Coronary artery (tissue), 2 donors: ENCODE results near the gene ITGA7.

ENCODE experiments used
- DNase-seq: peaks from one replicate; pipeline ENCODE4 v3.0.0-alpha.2; 2017; ENCODE audit warnings: low spot score
- H3K27ac ChIP-seq, 2 donors: fragments of 200-600 bp; sonication (generic); one replicate each; pipeline ENCODE4 v1.5.1; 2016 to 2019
- H3K4me3 ChIP-seq: fragments of 200-600 bp; sonication (generic); 2 replicates; pipeline ENCODE4 v1.5.1; 2016; ENCODE audit warnings: mild to moderate bottlenecking, moderate library complexity
- CTCF ChIP-seq: fragments of 200-600 bp; sonication (generic); IDR thresholded peaks from one replicate; pipeline ENCODE4 v1.5.1; 2019; ENCODE audit warnings: antibody characterized with exemption

The ITGA7 gene

GRCh38 chr12:55675666-55676065, 32.0 kb downstream of the ITGA7 start:
- Histone ChIP-seq H3K4me3 (no peak overlapping the region), H3K27ac (no peak overlapping the region)
- DNase-seq, result peak; percentile 54
- no peak for TF ChIP-seq CTCF

- DNase-seq, result no peak
- TF ChIP-seq CTCF, result no peak
- Histone ChIP-seq H3K27ac (peak overlapping the region in 1 of 2 donors; percentile 9), H3K4me3 (no peak overlapping the region)
These were observed 34.1 kb downstream of the ITGA7 start for GRCh38 chr12:55673638-55674037.

GRCh38 chr12:55671746-55672145, 36.0 kb downstream of the ITGA7 start:
- Histone ChIP-seq H3K4me3 (no peak overlapping the region), H3K27ac (no peak overlapping the region)
- DNase-seq, result no peak
- TF ChIP-seq CTCF, result no peak

GRCh38 chr12:55670276-55670675, 37.4 kb downstream of the ITGA7 start:
- no peak for TF ChIP-seq CTCF
- peak; percentile 47 for DNase-seq
- Histone ChIP-seq H3K27ac (no peak overlapping the region), H3K4me3 (no peak overlapping the region)

GRCh38 chr12:55666508-55666907, 41.2 kb downstream of the ITGA7 start:
- TF ChIP-seq CTCF, result no peak

GRCh38 chr12:55664826-55665225, 42.9 kb downstream of the ITGA7 start:
- Histone ChIP-seq H3K4me3 (no peak overlapping the region), H3K27ac (no peak overlapping the region)
- no peak for DNase-seq
- no peak for TF ChIP-seq CTCF

More at GRCh38 chr12:55666508-55666907, 41.2 kb downstream of the ITGA7 start:
- H3K27ac ChIP-seq, result no peak overlapping the region
- no peak overlapping the region for H3K4me3 ChIP-seq
- DNase-seq, result peak; percentile 46

- no peak for TF ChIP-seq CTCF
- DNase-seq, result no peak
- Histone ChIP-seq H3K27ac (no peak overlapping the region), H3K4me3 (no peak overlapping the region)
These were observed 44.3 kb downstream of the ITGA7 start for GRCh38 chr12:55663391-55663790.
